PC-9 (cell line): ENCODE measurements around the gene SBF2.

Experiments
- CTCF ChIP-seq: fragments of 200-600 bp; sonication (generic); conservative IDR thresholded peaks from 2 replicates; pipeline ENCODE4 v1.6.1; 2017; ENCODE audit warnings: mixed run types, antibody characterized with exemption, mild to moderate bottlenecking, moderate library complexity
- EZH2 ChIP-seq: fragments of 200-600 bp; sonication (generic); IDR thresholded peaks from 2 replicates; pipeline ENCODE4 v1.8.0; 2017; ENCODE audit warnings: antibody characterized with exemption, low read depth

GRCh38 chr11:9914064-9914463 lies 380.0 kb downstream of the SBF2 start:
- TF ChIP-seq CTCF (no peak), EZH2 (no peak)
